Psoas muscle (tissue), 8 donors: ENCODE measurements around the gene COG8. TPM values are rescaled to one million over a fixed set of nuclear protein-coding genes. Genes with fewer than 3 reads are reported as not detected.

Experiments used
- ATAC-seq, 4 donors: fragments of 200-7000 bp; cut with Tn5 transposase; one replicate each; pipeline ENCODE4 v1.9.1; 2020; ENCODE audit warnings: moderate library complexity in 3 of 4, mild to moderate bottlenecking in 2 of 4
- DNase-seq, 2 donors: peaks; one replicate each; pipeline ENCODE4 v3.0.0-alpha.2; 2020
- H3K27ac ChIP-seq: fragments of 200-600 bp; one replicate; pipeline ENCODE4 v1.8.0; 2022
- H3K27me3 ChIP-seq, 3 donors: fragments of 200-600 bp in 1 of 3; one replicate each; pipeline versions ENCODE4 v1.6.1 to v1.8.0; 2013 to 2022; ENCODE audit warnings: low read length in 2 of 3, mild to moderate bottlenecking in 2 of 3, moderate library complexity in 1 of 3; ENCODE audit not compliant: insufficient read depth in 3 of 3
- H3K36me3 ChIP-seq, 2 donors: fragments of 200-600 bp in 1 of 2; one replicate each; pipeline versions ENCODE4 v1.6.1 to v1.8.0; 2013 to 2022; ENCODE audit warnings: low read depth in 1 of 2, mild to moderate bottlenecking in 1 of 2, moderate library complexity in 1 of 2; ENCODE audit not compliant: insufficient read depth in 1 of 2
- H3K4me1 ChIP-seq: fragments of 200-600 bp; one replicate; pipeline ENCODE4 v1.8.0; 2022
- H3K4me3 ChIP-seq: fragments of 200-600 bp; one replicate; pipeline ENCODE4 v1.8.0; 2022; ENCODE audit warnings: mild to moderate bottlenecking
- H3K9me3 ChIP-seq: fragments of 200-600 bp; one replicate; pipeline ENCODE4 v1.8.0; 2022
- CTCF ChIP-seq: fragments of 200-600 bp; IDR thresholded peaks from one replicate; pipeline ENCODE4 v1.8.0; 2022; ENCODE audit warnings: antibody characterized with exemption
- WGBS, 3 donors: extraction: QIAGEN DNeasy Blood & Tissue Kit; methylation state at CpG; one replicate each; pipeline versions ENCODE4 v1.1.6 to v1.1.7; 2013; 5-methylcytosine and 5-hydroxymethylcytosine counted together
- intact Hi-C, 2 donors: fragments of 100-400 bp; cut with DNase I; formaldehyde crosslinking; loops; one replicate each; pipeline versions ENCODE4 v1.11.0 to v1.14.2; 2022
- polyA plus RNA-seq, 3 donors: library from polyadenylated mRNA; stranded (reverse); fragments of 200-250 nt; gene quantifications; one replicate each; pipeline ENCODE4 v1.2.3, GENCODE V29; 2013
- total RNA-seq, 4 donors: library from RNA; stranded (reverse); fragmentation: NEBNext Ultra II Directional in 2 of 4; extraction: Animal tissue kit (Norgen Biotek cat#: 25700) in 2 of 4; gene quantifications; one replicate each; pipeline versions ENCODE4 v1.2.1 to v1.2.4, GENCODE V29; 2021 to 2023
- donor health status: healthy with polysubstance abuse.
- donor health status: DM: no; HTN: no; CAD: no; lungs with moderate emphysema.
- donor health status: Bipolar disorder and iron deficiency.
- donor health status: healthy.
- donor health status: DM: yes; HTN: yes; CAD: no.
- donor health status: DM: no; HTN: no; CAD: no.
- donor health status: DM: no; HTN: no; CAD: no.
- donor health status: DM: yes; HTN: yes; CAD: no.

The COG8 gene
- total and polyA plus RNA-seq, 7 donors: 16.7 to 36.5 (median 28.3) TPM

GRCh38 chr16:69330286-69331109 lies 8.9 kb downstream of the COG8 start, which contains the start of gene PDF:
Gene PDF, minus strand, starts transcription at chr16:69330588. Its CDS starts 18 bp downstream, at chr16:69330570.
- Histone ChIP-seq H3K4me1 (peaks cover 47% of the 10 kb centered on the region), H3K9me3 (no peaks in the 10 kb centered on the region), H3K36me3 (peaks cover 0 to 70% of the 10 kb centered on the region in 2 donors), H3K27me3 (no peaks in the 10 kb centered on the region), H3K27ac (peak within 1 kb of the TSS; percentile 98), H3K4me3 (peak within 1 kb of the TSS; percentile 92)
- TF ChIP-seq CTCF: no peak
- intact Hi-C loops: no loop called here
- WGBS, 3 donors: 1 to 2% (median 1%) methylated on average over 41 to 93 of the region's 93 CpGs
- ATAC-seq (peak; percentile 89 to 93 (median 92)), DNase-seq (peak; percentile 94 to 97)

GRCh38 chr16:69329369-69330285 lies 9.7 kb downstream of the COG8 start:
- Histone ChIP-seq H3K27ac (peak overlapping the region; percentile 98), H3K4me3 (peak overlapping the region; percentile 92), H3K9me3 (no peaks in the 10 kb centered on the region), H3K4me1 (peaks cover 56% of the 10 kb centered on the region), H3K27me3 (no peaks in the 10 kb centered on the region), H3K36me3 (peaks cover 0 to 70% of the 10 kb centered on the region in 2 donors)
- intact Hi-C loops: no loop called here
- WGBS, 3 donors: 6% methylated on average over 63 to 77 of the region's 77 CpGs
- ATAC-seq (peak; percentile 33 to 50 (median 43)), DNase-seq (no peak)
- no peak for TF ChIP-seq CTCF

GRCh38 chr16:69328854-69329316 lies 10.5 kb downstream of the COG8 start:
- H3K9me3 ChIP-seq: no peaks in the 10 kb centered on the region
- H3K36me3 ChIP-seq: peaks cover 0 to 70% of the 10 kb centered on the region in 2 donors
- ATAC-seq (peak in 2 of 4 donors; percentile 7 to 22), DNase-seq (no peak)
- peak overlapping the region; percentile 98 for H3K27ac ChIP-seq
- peaks cover 64% of the 10 kb centered on the region for H3K4me1 ChIP-seq
- H3K4me3 ChIP-seq: peak overlapping the region; percentile 92
- 21 to 34% (median 28%) methylated on average over 10 of the region's 10 CpGs for WGBS, 3 donors
- no peak for TF ChIP-seq CTCF
- intact Hi-C loops: no loop called here
- H3K27me3 ChIP-seq: no peaks in the 10 kb centered on the region

GRCh38 chr16:69327585-69328310 lies 11.6 kb downstream of the COG8 start:
- WGBS, 3 donors: 61 to 80% (median 69%) methylated on average over 14 of the region's 14 CpGs
- Histone ChIP-seq H3K36me3 (peaks cover 0 to 70% of the 10 kb centered on the region in 2 donors), H3K27ac (peak overlapping the region; percentile 98), H3K27me3 (no peaks in the 10 kb centered on the region), H3K4me1 (peaks cover 74% of the 10 kb centered on the region), H3K9me3 (no peaks in the 10 kb centered on the region), H3K4me3 (peak overlapping the region; percentile 92)
- TF ChIP-seq CTCF: no peak
- no peak for ATAC-seq
- intact Hi-C loops: no loop called here
- DNase-seq: no peak
